HCT116 (cell line): Measurements from ENCODE around the gene MAOB. TPM values are rescaled to one million over a fixed set of nuclear protein-coding genes. Genes with fewer than 3 reads are reported as not detected.

Experiments
- ATAC-seq: fragments of 200-7000 bp; cut with Tn5 transposase; 2 replicates; pipeline ENCODE4 v1.9.1; 2020; ENCODE audit warnings: mild to moderate bottlenecking, moderate library complexity
- BruUV-seq: library from RNA; stranded (reverse); fragments of 400-500 nt; replicated peaks from 2 replicates; lab custom pipeline; 2021; lab: Mats Ljungman, UMichigan
- CTCF ChIA-PET: fragments of 300-600 bp; sonication (Branson Sonifier 250); formaldehyde crosslinking; loops from one replicate; lab custom pipeline; 2021; ENCODE audit warnings: antibody characterized with exemption; lab: Charles Lee
- POLR2A ChIA-PET: fragments of 300-600, 350-600 bp; sonication (Branson Sonifier 250); formaldehyde crosslinking; loops from one replicate; lab custom pipeline; 2021; ENCODE audit warnings: antibody characterized with exemption; lab: Charles Lee
- RAD21 ChIA-PET, 2 experiments: fragments of 300-600 bp; sonication (Branson Sonifier 250); formaldehyde crosslinking; loops; one replicate each; lab custom pipeline; 2023; ENCODE audit warnings: low total read pairs in 2 of 2; ENCODE audit not compliant: uncharacterized antibody in 2 of 2, unreplicated experiment in 2 of 2, low non-redundant PET in 1 of 2; lab: Charles Lee
- DNase-seq: peaks from one replicate; pipeline ENCODE4 v3.0.0-alpha.2; 2010; ENCODE audit warnings: low read depth, low spot score
- H2AFZ ChIP-seq: fragments of 200-600 bp; shearing (Covaris generic), sonication (generic); 2 replicates; pipeline ENCODE4 v1.6.1; 2017; ENCODE audit warnings: low read depth, mixed run types, mixed read lengths, antibody characterized with exemption, low read length; ENCODE audit not compliant: poor library complexity, severe bottlenecking
- H3K27ac ChIP-seq: 2 replicates; pipeline ENCODE4 v1.5.1; 2012; ENCODE audit warnings: low read depth, low read length
- H3K27me3 ChIP-seq: fragments of 200-600 bp; sonication (generic); 2 replicates; pipeline ENCODE4 v1.6.1; 2016; ENCODE audit warnings: mixed run types, low read length, mixed read lengths; ENCODE audit not compliant: insufficient read depth
- H3K36me3 ChIP-seq, 2 experiments: fragments of 200-500 bp in 1 of 2; fragments of 200-600 bp in 1 of 2; sonication (Bioruptor generic) in 1 of 2; sonication (generic) in 1 of 2; 2 replicates each; pipeline versions ENCODE4 v1.5.1 to v1.6.1; 2014 to 2016; ENCODE audit warnings: low read length in 2 of 2, inconsistent platforms in 1 of 2, mixed read lengths in 1 of 2, mixed run types in 1 of 2; ENCODE audit not compliant: insufficient read depth in 2 of 2, control insufficient read depth in 1 of 2
- H3K4me1 ChIP-seq, 2 experiments: fragments of 200-600 bp in 1 of 2; sonication (generic) in 1 of 2; 2 replicates each; pipeline versions ENCODE4 v1.5.1 to v1.6.1; 2012 to 2017; ENCODE audit warnings: low read length in 2 of 2, inconsistent platforms in 1 of 2, mild to moderate bottlenecking in 1 of 2, mixed read lengths in 1 of 2, mixed run types in 1 of 2, moderate library complexity in 1 of 2; ENCODE audit not compliant: insufficient read depth in 2 of 2, control insufficient read depth in 1 of 2
- H3K4me2 ChIP-seq: fragments of 200-600 bp; sonication (generic); 2 replicates; pipeline ENCODE4 v1.6.1; 2017; ENCODE audit warnings: mixed run types, low read length, mixed read lengths
- H3K4me3 ChIP-seq, 2 experiments: fragments of 200-600 bp in 1 of 2; sonication (generic) in 1 of 2; replicated peaks in 1 of 2; 2 replicates each; pipeline ENCODE4 v1.5.1; 2011 to 2016; ENCODE audit warnings: low read length in 2 of 2, control low read depth in 1 of 2, low read depth in 1 of 2, mild to moderate bottlenecking in 1 of 2, mixed read lengths in 1 of 2, mixed run types in 1 of 2
- H3K79me2 ChIP-seq: fragments of 200-600 bp; sonication (generic); 2 replicates; pipeline ENCODE4 v1.6.1; 2017; ENCODE audit warnings: mild to moderate bottlenecking, mixed run types, low read length, moderate library complexity, mixed read lengths; ENCODE audit not compliant: insufficient read depth
- H3K9ac ChIP-seq: fragments of 200-600 bp; sonication (generic); 2 replicates; pipeline ENCODE4 v1.6.1; 2016; ENCODE audit warnings: low read length, mixed read lengths
- H3K9me2 ChIP-seq: fragments of 200-600 bp; sonication (generic), shearing (Covaris generic); 2 replicates; pipeline ENCODE4 v1.6.1; 2017; ENCODE audit warnings: mixed run types, mild to moderate bottlenecking, moderate library complexity; ENCODE audit not compliant: insufficient read depth
- H3K9me3 ChIP-seq, 2 experiments: fragments of 200-500 bp in 1 of 2; fragments of 200-600 bp in 1 of 2; sonication (Bioruptor generic) in 1 of 2; sonication (generic) in 1 of 2; 2 replicates each; pipeline ENCODE4 v1.6.1; 2014 to 2017; ENCODE audit warnings: low read length in 2 of 2, mixed read lengths in 2 of 2, inconsistent platforms in 1 of 2, low read depth in 1 of 2, mild to moderate bottlenecking in 1 of 2, mixed run types in 1 of 2, moderate library complexity in 1 of 2; ENCODE audit not compliant: control insufficient read depth in 1 of 2, insufficient read depth in 1 of 2
- H4K20me1 ChIP-seq: fragments of 200-600 bp; sonication (generic), shearing (Covaris generic); 2 replicates; pipeline ENCODE4 v1.6.1; 2017; ENCODE audit warnings: mixed run types, mild to moderate bottlenecking, moderate library complexity; ENCODE audit not compliant: insufficient read depth
- POLR2A ChIP-seq: IDR thresholded peaks from 2 replicates; pipeline ENCODE4 v1.7.0; 2011; ENCODE audit warnings: borderline replicate concordance; ENCODE audit not compliant: insufficient read depth, insufficient read length; ENCODE audit errors: extremely low read depth
- RAD21 ChIP-seq: IDR thresholded peaks from 2 replicates; pipeline ENCODE4 v1.6.1; 2012; ENCODE audit warnings: low read depth, mild to moderate bottlenecking
- SRF ChIP-seq: IDR thresholded peaks from 2 replicates; pipeline ENCODE4 v1.6.1; 2012; ENCODE audit warnings: low read depth
- ZFX ChIP-seq: fragments of 450-650 bp; IDR thresholded peaks from 2 replicates; pipeline ENCODE4 v1.6.1; 2017
- ZNF274 ChIP-seq: fragments of 200-500 bp; sonication (Bioruptor generic); IDR thresholded peaks from 2 replicates; pipeline ENCODE4 v1.6.1; 2014; ENCODE audit warnings: mild to moderate bottlenecking, low read depth, low read length, inconsistent platforms
- intact Hi-C: fragments of 100-400 bp; cut with micrococcal nuclease; formaldehyde crosslinking; loops from 2 replicates; pipeline ENCODE4 v1.10.0; 2022
- total RNA-seq: library from RNA; stranded (reverse); gene quantifications from one replicate; pipeline ENCODE4 v1.2.1, GENCODE V29; 2021; ENCODE audit not compliant: unreplicated experiment
- TF ChIP-seq, protein P1 (sequence below): IDR thresholded peaks from 2 replicates; pipeline ENCODE4 v1.6.1; 2012
- TF ChIP-seq, protein P2 (sequence below): IDR thresholded peaks from 2 replicates; pipeline ENCODE4 v1.6.1; 2012

The MAOB gene
- total RNA-seq, 1 experiment from 2014 or later, result 28.2 TPM

DNA sequence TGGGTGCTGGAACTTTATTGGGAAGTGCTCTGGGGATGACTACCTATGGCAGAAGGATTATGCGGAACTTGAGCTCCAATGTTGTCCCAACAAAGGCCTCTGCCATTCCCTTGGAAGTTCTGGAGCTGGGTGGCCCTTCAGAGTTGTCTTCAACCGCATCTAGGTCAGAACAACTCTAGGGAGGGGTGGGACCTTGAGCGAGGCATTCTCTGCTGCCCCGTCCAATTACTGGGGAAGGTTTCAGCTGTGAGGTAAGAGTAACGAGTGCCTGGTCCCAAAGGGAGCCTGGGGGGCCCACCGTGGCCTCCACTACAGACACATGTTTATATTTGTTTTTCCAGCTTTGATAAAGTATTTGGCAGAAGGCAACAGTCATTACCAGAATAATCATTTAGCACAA lies 146.7 kb downstream of the MAOB start:
- Histone ChIP-seq H3K27ac (no peak overlapping the region), H3K9ac (no peak overlapping the region), H3K27me3 (no peaks in the 10 kb centered on the region), H3K9me3 (no peaks in the 10 kb centered on the region), H3K36me3 (no peaks in the 10 kb centered on the region), H3K79me2 (no peaks in the 10 kb centered on the region), H2AFZ (no peak overlapping the region), H4K20me1 (no peaks in the 10 kb centered on the region), H3K4me1 (no peaks in the 10 kb centered on the region), H3K9me2 (no peaks in the 10 kb centered on the region), H3K4me3 (no peak overlapping the region), H3K4me2 (no peak overlapping the region)
- DNase-seq (no peak), ATAC-seq (no peak)
- ChIA-PET CTCF (interaction anchor here (1.2 kb wide), 1 partner anchor 15 kb away, joined by 3 read pairs; no protein-coding TSS in a partner anchor), POLR2A (no interaction called here), RAD21 (no interaction called here)
- BruUV-seq, result no TSS peak
- TF ChIP-seq, protein P1, sequence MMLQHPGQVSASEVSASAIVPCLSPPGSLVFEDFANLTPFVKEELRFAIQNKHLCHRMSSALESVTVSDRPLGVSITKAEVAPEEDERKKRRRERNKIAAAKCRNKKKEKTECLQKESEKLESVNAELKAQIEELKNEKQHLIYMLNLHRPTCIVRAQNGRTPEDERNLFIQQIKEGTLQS, result no peak
- TF ChIP-seq, protein P2, sequence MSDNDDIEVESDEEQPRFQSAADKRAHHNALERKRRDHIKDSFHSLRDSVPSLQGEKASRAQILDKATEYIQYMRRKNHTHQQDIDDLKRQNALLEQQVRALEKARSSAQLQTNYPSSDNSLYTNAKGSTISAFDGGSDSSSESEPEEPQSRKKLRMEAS, result no peak
- TF ChIP-seq ZNF274 (no peak), RAD21 (no peak)
- intact Hi-C loops, result no loop called here

DNA sequence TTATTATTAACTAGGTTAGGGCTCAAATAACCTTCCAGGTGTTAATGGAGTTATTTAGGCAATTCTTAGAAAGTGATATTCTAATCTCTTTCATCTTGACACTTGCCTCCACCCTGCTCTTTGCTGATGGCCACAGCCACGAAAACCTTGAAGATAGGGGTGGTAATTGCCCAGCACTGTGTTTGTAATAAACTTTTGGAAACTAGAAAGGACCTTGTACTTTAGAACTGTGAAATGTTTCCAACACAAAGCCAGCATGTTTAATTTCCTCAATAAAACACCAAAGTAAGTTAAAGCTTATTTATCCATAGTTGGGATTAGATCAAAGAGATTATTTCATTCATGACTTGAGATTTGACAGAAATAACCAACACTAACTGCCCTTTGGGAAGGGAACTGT lies 147.8 kb downstream of the MAOB start:
- ChIA-PET POLR2A (no interaction called here), RAD21 (no interaction called here), CTCF (interaction anchor here (1.5 kb wide), 1 partner anchor 16 kb away, joined by 3 read pairs; no protein-coding TSS in a partner anchor)
- Histone ChIP-seq H3K79me2 (no peaks in the 10 kb centered on the region), H3K9me3 (no peaks in the 10 kb centered on the region), H3K36me3 (no peaks in the 10 kb centered on the region), H3K4me2 (no peak overlapping the region), H2AFZ (no peak overlapping the region), H3K27ac (no peak overlapping the region), H3K9ac (no peak overlapping the region), H3K9me2 (no peaks in the 10 kb centered on the region), H3K4me3 (no peak overlapping the region), H3K4me1 (no peaks in the 10 kb centered on the region), H4K20me1 (no peaks in the 10 kb centered on the region), H3K27me3 (no peaks in the 10 kb centered on the region)
- no peak for TF ChIP-seq ZNF274
- no peak for TF ChIP-seq ZFX
- no peak for TF ChIP-seq SRF
- no peak for TF ChIP-seq POLR2A
- no TSS peak for BruUV-seq
- DNase-seq, result no peak
- intact Hi-C loops, result no loop called here
- no peak for ATAC-seq
